Stimulated activated CD4-positive, alpha-beta T cell treated with anti-CD3 and anti-CD28 coated beads, Interleukin-12 subunit alpha, Interleukin-12 subunit beta, amount 100 ng/mL, for 4 hours (primary cell): Measurements from ENCODE around the gene IGSF9B.

Experiments
- DNase-seq: peaks from one replicate; pipeline ENCODE4 v3.0.0-alpha.2; 2020

Gene IGSF9B

GRCh38 chr11:133984828-133985227, 28.1 kb upstream of the IGSF9B start:
- no peak for DNase-seq

- DNase-seq = no peak
Measured at GRCh38 chr11:133983660-133984316, 27.0 kb upstream of the IGSF9B start.

DNA sequence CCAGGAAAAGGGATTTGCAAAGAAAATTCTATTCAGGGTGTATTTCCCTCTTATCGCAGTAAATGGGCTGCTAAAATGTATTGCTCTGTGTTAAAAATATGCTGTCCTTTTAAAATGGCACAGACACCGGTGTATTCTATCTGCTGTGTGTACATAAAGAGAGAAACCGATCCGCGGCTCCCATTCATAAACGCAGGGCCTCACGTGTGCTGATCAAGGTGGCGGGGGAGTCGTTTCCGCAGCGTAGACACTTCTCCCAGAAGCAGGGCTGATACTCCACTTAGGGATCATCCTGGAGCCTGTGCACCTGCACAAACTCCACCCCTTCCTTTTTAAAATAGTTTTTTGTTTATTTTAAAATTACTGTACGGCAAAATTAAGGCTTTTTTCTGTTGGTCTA, 26.1 kb upstream of the IGSF9B start:
- DNase-seq = no peak

- no peak for DNase-seq
Measured at GRCh38 chr11:133982151-133982550, 25.4 kb upstream of the IGSF9B start.

GRCh38 chr11:133981156-133981555, 24.4 kb upstream of the IGSF9B start:
- DNase-seq = no peak

GRCh38 chr11:133980665-133981064, 23.9 kb upstream of the IGSF9B start:
- DNase-seq = no peak

DNA sequence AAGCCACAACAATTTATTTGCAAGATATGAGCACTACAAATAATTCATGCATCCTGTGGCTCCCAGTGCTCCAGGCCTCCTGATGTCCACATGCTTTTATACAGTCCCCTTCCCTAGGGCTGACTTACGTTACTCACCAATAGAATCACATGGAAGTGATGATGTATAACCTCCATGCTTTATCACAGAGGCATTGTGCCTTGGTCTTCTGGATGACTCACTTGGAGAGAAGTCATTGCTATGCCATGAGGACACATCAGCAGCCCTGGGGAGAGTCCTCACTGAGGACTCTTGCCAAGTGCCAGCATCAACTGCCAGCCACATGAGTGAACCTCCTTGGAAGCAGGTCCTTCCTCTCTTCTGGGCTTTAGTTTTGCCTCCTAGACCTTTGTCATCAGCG, 22.0 kb upstream of the IGSF9B start:
- DNase-seq = no peak

GRCh38 chr11:133977067-133977677, 20.4 kb upstream of the IGSF9B start:
- DNase-seq = no peak

DNA sequence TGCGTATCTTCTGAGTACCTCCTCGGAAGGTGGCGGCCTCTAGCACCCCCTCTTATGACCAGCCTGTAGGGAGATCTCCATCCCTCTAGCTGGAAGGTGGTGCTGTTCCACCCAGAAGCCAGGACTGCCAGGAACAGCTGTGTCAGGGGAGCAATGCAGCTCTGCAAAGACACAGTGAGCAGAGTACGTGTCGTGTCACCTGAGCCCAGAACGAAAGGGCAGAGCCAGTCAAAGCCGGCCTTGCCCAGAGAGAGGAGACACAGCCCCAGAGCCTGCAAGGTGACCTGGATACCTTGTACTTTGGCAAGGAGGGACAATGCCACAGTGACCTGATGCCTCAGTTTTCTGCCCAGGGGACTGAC, 18.7 kb upstream of the IGSF9B start:
- DNase-seq = no peak

- DNase-seq = no peak
Measured at GRCh38 chr11:133974836-133975487, 18.2 kb upstream of the IGSF9B start.

GRCh38 chr11:133971881-133972280, 15.1 kb upstream of the IGSF9B start:
- no peak for DNase-seq

GRCh38 chr11:133969112-133969511, 12.3 kb upstream of the IGSF9B start:
- DNase-seq = no peak

- DNase-seq = no peak
Measured at GRCh38 chr11:133968300-133968699, 11.5 kb upstream of the IGSF9B start.

GRCh38 chr11:133967599-133968238, 11.0 kb upstream of the IGSF9B start:
- no peak for DNase-seq

GRCh38 chr11:133966921-133967598, 10.3 kb upstream of the IGSF9B start:
- DNase-seq = peak; percentile 71

- no peak for DNase-seq
Measured at GRCh38 chr11:133966172-133966651, 9.4 kb upstream of the IGSF9B start.

- no peak for DNase-seq
Measured at GRCh38 chr11:133965031-133965601, 8.3 kb upstream of the IGSF9B start.

DNA sequence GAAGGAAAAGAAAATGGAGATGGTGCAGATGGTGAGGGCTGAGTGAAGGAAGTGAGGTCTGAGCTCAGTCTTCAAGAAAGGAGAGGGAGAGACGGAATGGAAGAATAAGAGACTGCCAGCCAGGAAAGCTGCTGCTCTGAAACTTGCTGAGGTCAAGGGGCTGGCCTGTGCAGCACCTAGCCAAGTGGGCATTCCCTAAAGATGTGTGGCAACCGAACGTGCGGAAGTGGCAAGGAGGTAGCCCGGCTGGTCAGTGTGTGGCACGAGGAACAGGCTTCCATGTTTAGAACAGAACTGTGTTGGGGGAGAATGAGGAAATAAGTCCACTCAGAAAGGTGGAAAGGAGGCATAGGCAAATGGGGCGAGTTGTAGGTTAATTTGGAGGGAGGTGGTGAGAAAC, 7.6 kb upstream of the IGSF9B start:
- no peak for DNase-seq

DNA sequence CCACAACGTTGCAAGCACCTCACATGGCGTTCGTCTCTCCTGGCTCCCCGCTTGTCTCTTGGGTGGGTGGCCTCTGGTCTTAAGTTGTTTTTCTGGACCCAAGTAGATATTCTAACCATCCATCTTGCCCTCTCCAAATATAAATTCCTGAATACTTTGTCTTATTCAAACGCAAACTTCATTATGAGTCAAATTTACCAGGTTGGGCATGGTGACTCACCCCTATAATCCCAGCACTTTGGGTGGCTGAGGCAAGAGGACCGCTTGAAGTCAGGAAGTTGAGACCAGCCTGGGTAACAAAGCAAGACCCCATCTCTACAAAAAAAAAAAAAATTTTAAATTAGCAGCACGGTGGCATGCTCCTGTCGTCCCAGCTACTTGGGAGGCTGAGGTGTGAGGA, 5.1 kb upstream of the IGSF9B start:
- DNase-seq = no peak

GRCh38 chr11:133957900-133958299, 1.1 kb upstream of the IGSF9B start:
- DNase-seq = no peak

DNA sequence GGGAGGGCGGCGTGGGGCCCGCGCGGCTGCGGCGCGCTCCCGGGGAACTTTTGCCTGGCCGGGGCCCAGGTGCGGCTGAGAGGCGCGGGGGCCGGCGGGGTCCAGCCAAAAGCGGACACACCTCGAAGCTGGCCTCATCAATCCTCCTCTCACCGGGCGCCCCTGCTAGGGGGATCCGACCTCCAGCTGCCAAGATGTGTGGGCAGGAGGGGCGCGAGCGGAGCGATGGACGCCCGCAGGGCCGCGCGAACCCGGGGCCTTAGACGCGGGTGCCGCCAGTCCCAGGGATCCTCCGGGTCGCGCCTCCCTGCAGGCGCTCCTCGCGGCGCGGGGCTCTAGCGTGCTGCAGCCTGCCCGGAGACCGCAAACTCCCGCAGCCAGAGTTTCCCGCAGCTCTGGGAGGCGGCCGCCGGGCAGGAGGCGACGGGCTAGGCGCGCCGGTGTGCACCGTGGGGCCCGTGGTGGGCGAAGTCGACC, 785 bp downstream of the IGSF9B start:
- DNase-seq = peak; percentile 21

DNA sequence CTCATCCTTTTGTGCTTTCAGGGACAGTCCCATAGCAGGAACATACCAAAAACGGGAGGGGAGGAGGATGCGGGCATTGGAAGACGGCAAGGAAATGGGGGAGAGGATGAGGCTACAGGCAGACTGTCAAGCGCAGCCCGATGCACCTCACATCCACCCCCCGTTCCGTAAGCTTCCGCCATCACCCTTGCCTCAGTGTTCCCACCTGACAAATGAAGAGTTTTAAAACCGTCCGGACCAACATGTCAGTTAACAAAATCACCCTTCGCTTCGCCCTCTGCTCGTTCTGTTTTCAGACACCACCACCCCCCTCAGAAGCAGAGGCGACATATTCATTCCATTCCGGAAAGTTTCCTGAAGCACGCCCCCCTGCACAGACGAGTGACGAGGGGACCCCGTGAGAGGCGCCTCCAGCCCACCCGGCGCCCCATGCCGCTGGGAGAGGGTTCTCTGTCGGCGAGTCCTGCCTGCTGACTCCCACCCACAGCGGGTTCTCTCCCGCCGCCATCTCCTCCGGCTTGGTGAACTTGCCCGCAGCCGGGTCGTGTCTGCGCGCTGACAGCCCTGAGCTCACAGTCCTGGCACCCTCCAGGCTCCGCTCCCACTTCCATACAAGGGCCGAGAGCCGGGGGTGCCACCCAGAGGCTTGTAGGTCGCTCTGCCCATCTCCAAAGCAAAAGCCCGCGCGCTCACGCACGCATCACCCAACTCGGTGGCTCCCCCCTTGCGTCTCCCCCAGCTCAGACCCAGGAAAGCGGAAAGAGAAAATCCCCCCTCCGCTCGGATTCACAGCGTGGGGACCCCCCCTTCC, 1.5 kb downstream of the IGSF9B start:
- DNase-seq = peak; percentile 33
